Left lobe of liver (tissue), 2 donors: Measurements from ENCODE around the gene MAGI2. TPM values are rescaled to one million over a fixed set of nuclear protein-coding genes. Genes with fewer than 3 reads are reported as not detected.
A peak's percentile ranks its signal among the peaks of the same experiment; 100 is the strongest.
"Not testable (repeated sequence)": the region's sequence is repeated elsewhere in the genome, so short reads cannot be mapped to it uniquely, and the experiment has no call there.

Source experiments
- ATAC-seq: fragments of 200-7000 bp; cut with Tn5 transposase; one replicate; pipeline ENCODE4 v1.9.1; 2020; ENCODE audit warnings: mild to moderate bottlenecking, moderate library complexity
- DNase-seq: peaks from one replicate; pipeline ENCODE4 v3.0.0-alpha.2; 2020; ENCODE audit warnings: low spot score
- total RNA-seq: library from RNA; stranded (reverse); gene quantifications from one replicate; pipeline ENCODE4 v1.2.1, GENCODE V29; 2021
- donor health status: DM: no; HTN: no; CAD: no; lungs with moderate emphysema.
- donor health status: DM: no; HTN: yes; CAD: no.

The MAGI2 gene
- total RNA-seq, 1 donor from 2014 or later = 2.9 TPM

GRCh38 chr7:78265071-78265470, 1188.4 kb downstream of the MAGI2 start:
- ATAC-seq (no peak), DNase-seq (no peak)

- ATAC-seq (no peak), DNase-seq (no peak)
Observed at GRCh38 chr7:78264105-78264504, 1189.4 kb downstream of the MAGI2 start.

- DNase-seq (no peak), ATAC-seq (no peak)
Observed at GRCh38 chr7:78261739-78262138, 1191.7 kb downstream of the MAGI2 start.

- DNase-seq = no peak
- no peak for ATAC-seq
Observed at GRCh38 chr7:78261302-78261701, 1192.2 kb downstream of the MAGI2 start.

GRCh38 chr7:78260826-78261225, 1192.6 kb downstream of the MAGI2 start:
- DNase-seq = no peak
- ATAC-seq = no peak

- DNase-seq (no peak), ATAC-seq (no peak)
Observed at GRCh38 chr7:78254726-78255055, 1198.8 kb downstream of the MAGI2 start.

GRCh38 chr7:78253850-78254725, 1199.4 kb downstream of the MAGI2 start:
- DNase-seq (no peak), ATAC-seq (no peak)

GRCh38 chr7:78248867-78249266, 1204.6 kb downstream of the MAGI2 start:
- DNase-seq (no peak), ATAC-seq (no peak)

GRCh38 chr7:78247910-78248689, 1205.4 kb downstream of the MAGI2 start:
- ATAC-seq (no peak), DNase-seq (no peak)

- not testable (repeated sequence) for ATAC-seq, DNase-seq
Observed at GRCh38 chr7:78240179-78240578, 1213.3 kb downstream of the MAGI2 start.

GRCh38 chr7:78234634-78235033, 1218.8 kb downstream of the MAGI2 start:
- ATAC-seq = no peak
- DNase-seq = no peak

- ATAC-seq = no peak
- DNase-seq = no peak
Observed at GRCh38 chr7:78232806-78233205, 1220.7 kb downstream of the MAGI2 start.

GRCh38 chr7:78226059-78226719, 1227.3 kb downstream of the MAGI2 start:
- DNase-seq (no peak), ATAC-seq (peak; percentile 54)

- ATAC-seq (peak; percentile 26), DNase-seq (no peak)
Observed at GRCh38 chr7:78225534-78225933, 1227.9 kb downstream of the MAGI2 start.

GRCh38 chr7:78224923-78225322, 1228.5 kb downstream of the MAGI2 start:
- no peak for ATAC-seq
- DNase-seq = no peak

GRCh38 chr7:78223598-78223997, 1229.9 kb downstream of the MAGI2 start:
- no peak for ATAC-seq
- DNase-seq = no peak

GRCh38 chr7:78222001-78222751, 1231.3 kb downstream of the MAGI2 start:
- ATAC-seq (no peak), DNase-seq (no peak)

GRCh38 chr7:78220754-78221153, 1232.7 kb downstream of the MAGI2 start:
- DNase-seq (no peak), ATAC-seq (no peak)

- no peak for ATAC-seq
- no peak for DNase-seq
Observed at GRCh38 chr7:78218876-78219275, 1234.6 kb downstream of the MAGI2 start.

- ATAC-seq (no peak), DNase-seq (no peak)
Observed at GRCh38 chr7:78218051-78218450, 1235.4 kb downstream of the MAGI2 start.

- ATAC-seq = no peak
Observed at GRCh38 chr7:78215199-78215598, 1238.3 kb downstream of the MAGI2 start.

More at GRCh38 chr7:78215199-78215598, 1238.3 kb downstream of the MAGI2 start:
- DNase-seq = no peak
